GM21619 (cell line): ENCODE data around the gene DLG4.

Source experiments
- ATAC-seq: cut with Tn5 transposase; IDR thresholded peaks from one replicate; pipeline ENCODE4 v1.9.1; 2021; ENCODE audit not compliant: unreplicated experiment

Gene DLG4

DNA sequence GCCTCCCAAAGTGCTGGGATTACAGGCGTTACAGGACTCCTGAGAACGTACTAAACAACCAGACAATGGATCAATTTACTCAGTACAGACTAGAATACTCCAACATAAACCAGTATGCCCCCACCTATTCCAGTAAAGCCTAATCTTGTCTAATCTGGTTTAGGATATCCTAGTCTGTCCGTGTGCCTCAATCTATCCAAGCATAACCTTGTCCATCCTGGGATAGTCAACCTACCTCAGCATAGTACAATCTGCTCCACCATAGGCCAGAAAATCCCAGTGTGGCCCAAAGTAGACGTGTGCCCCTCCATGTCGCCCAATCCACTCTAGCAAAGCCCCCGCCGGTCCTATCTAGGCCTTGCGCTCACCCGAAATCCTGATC is 14.1 kb upstream of the DLG4 start:
- no peak for ATAC-seq

GRCh38 chr17:7232114-7232513 is 12.5 kb upstream of the DLG4 start:
- no peak for ATAC-seq

DNA sequence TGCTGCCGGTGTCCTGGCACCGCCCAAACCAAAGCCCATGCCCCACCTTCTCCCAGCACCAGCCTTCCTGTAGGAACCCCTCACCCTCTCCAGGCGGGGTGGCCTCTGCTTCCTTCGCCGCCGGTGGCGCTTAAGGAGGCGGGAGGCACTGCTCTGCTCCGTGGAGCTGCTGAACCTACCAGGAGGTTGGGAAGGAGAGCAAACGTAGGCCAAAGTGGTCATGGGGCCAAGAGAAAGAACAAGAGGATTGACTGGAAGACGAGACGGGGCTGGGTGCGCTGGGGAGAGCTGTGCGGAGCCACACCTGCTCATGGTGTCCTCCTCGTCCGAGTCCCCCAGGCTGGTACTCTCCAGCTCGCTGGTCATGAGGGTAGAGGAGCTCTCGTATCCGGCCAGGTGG is 9.9 kb upstream of the DLG4 start:
- ATAC-seq, result no peak

GRCh38 chr17:7228920-7229319 is 9.3 kb upstream of the DLG4 start:
- no peak for ATAC-seq

DNA sequence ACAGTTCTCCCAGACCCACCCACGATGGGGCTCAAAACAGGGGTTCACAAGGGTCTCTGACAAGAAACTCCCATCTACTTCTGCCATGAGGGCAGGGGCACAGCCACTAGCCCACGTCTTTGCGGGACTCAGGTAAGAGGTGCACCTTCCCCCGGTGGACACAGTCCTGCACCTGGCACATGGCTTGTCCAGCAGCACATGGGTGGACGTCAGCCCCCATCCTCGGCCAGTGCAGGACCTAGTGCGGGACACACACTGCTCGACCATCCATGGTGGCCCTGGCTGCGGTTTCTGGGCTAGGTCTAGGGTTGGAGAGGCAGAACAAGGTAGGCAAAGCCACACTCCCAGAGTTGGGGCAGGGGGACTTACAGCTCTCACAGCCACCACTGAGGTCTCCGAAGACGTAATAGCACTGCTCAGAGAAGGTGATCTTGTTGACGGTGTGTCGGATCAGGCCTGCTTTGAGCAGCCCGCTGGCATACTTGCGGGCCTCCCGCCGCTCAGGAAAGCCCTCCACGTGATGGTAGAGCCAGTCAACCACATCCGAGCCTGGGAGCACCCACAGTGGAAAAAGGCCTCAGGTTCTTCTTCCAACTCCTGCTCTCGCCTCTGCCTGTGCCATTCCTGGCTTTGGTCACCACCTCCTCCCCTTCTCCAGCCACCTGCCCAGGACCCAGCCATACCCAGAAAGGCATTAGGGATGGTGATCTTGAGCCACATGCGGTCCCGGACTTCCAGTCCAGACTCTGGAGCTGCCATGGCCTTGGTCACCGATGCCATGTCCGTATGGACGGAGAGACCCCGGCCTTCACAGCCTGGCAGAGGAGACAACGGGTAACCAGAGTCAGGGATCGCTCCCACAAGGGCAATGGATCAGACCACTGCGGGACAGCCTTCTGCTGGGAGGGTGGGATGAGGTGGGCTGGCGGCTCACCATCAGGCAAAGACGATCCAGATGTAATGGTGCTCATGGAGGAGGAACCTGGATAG is 7.4 kb upstream of the DLG4 start:
- ATAC-seq, result no peak

GRCh38 chr17:7225711-7226331 is 6.2 kb upstream of the DLG4 start:
- no peak for ATAC-seq

GRCh38 chr17:7224661-7225111 is 5.0 kb upstream of the DLG4 start:
- ATAC-seq, result no peak

DNA sequence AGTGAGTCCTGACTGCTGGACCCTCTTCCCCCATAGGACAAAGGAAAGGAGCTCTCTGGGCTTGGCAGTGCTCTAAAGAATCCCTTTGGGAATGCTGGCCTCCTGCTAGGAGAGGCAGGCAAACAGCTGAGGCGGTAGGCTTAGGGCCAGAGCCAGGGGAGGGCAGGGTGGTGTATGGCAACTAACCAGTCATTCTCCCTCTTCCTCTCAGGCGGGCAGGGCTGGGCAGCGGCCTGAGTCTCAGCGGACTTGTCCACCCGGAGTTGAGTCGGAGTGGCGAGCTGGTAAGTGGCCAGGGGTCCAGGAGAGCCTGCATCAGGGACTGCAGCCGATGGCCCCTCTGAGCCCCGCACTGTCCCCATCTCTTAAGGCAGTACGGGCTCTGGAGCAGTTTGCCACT is 4.5 kb upstream of the DLG4 start:
- no peak for ATAC-seq

GRCh38 chr17:7223375-7223774 is 3.7 kb upstream of the DLG4 start:
- no peak for ATAC-seq

DNA sequence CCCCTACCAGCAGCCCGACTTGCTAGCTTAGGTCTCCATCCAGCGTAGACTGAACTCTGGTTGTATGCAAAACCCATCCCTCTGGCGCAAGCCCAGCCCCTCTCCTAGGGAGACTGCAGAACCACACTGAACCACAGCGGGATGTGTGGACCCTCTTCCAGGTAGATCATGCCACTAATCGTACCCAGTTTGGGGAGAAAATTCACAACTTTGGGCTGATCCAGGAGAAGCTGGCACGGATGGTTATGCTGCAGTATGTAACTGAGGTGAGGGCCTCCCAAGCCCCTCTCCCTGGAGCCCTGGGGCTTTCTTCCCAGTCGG is 3.3 kb upstream of the DLG4 start:
- no peak for ATAC-seq

- no peak for ATAC-seq
These were observed 2.7 kb upstream of the DLG4 start for GRCh38 chr17:7222093-7222971.

DNA sequence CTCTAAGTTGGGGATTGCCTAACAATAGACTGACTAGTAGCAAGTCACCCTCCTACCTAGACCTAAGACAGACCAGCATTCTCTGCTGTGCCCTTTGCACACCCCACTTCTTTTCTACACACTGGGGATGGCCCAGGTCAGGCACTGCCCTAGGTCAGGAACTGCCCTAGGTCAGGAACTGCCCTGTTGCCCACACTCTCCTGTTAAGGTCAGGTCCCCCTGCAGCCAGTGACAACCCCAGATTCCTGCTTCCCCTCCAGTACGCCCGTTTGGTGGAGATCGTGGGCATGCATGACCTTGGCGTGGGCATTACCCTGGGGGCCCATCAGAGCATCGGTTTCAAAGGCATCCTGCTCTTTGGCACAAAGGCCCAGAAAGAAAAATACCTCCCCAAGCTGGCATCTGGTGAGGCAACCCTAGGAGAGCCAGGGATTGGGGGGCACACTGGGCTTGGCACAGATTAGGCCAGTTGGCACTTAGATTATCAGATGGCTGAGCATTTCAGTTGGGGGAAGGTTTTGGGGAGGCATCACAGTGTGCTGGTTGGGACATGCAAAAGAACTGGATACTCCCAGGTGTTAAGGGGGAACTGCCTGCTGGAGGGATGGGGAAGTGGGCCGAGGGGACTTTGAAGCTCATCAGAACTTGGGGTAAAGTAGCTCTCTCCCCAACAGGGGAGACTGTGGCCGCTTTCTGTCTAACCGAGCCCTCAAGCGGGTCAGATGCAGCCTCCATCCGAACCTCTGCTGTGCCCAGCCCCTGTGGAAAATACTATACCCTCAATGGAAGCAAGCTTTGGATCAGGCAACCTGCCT is 1.8 kb upstream of the DLG4 start:
- no peak for ATAC-seq

DNA sequence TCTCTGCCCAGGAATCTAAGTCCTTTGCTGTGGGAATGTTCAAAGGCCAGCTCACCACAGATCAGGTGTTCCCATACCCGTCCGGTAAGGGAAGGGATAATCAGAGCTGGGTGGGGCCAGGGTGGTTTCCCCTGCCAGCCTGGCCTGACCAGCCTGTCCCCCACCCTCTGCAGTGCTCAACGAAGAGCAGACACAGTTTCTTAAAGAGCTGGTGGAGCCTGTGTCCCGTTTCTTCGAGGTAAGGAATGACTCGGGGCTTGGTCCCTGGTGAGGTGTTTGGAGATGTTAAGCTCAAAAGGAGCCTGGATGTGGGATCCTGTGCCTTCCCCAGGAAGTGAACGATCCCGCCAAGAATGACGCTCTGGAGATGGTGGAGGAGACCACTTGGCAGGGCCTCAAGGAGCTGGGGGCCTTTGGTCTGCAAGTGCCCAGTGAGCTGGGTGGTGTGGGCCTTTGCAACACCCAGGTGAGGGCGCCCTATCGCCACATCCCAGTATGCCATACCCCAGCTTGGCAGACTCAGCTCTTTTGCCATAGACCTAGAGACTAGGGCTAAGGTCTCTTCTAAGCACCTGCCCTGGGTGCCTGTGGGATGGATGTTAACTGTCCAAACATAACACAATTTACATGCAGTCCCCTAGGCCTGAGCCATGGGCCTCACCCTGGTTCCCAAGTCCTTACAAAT is 1.1 kb upstream of the DLG4 start:
- ATAC-seq, result no peak

DNA sequence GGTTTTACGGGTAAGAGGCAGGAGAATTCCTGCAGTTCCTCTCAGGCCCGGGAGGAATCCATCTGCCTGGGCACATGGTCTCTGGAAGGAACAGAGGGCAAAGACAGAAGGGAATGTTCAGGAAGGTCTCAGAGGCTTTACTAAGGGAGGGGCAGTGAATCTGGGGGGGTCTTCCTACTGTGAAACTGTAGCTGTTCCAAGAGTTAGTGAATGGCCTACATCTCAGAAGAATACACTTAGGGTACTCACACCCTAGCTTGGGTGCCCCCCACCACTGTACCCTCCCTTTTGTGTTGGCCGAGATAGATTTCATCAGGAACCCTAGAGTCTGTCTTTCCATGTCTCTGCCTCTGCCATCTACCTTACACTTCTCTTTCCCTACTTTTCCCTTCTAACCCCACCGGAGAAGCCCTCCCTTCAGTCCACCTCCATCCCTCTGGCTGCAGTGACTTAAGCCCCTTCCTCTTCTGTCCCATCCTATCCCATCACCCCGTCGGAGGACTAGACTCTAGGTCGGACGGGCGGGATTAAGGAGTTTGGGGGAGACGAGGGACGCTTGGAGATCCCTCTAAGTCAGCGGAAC is 316 bp downstream of the DLG4 start:
- ATAC-seq, result no peak

DNA sequence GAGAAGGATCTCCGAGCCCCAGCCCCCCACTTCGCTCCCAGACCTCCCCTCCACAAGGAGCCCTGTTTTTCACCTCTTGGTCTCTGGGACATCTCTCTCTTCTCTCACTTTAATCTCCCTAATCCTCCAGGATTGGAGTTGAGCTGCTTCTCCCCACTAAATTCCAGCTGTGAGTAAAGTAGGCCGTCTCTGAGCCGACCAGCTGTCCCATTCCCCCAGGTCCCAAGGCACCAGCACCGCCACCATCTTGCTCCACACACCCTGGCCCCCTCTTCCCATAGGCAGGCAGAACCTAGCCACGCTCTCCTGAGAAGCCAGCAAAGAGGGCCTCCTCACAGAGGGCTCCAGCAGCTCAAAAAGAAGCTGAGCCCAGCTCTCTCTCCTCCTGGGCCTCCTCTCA is 878 bp downstream of the DLG4 start:
- no peak for ATAC-seq

GRCh38 chr17:7218166-7218565 is 1.5 kb downstream of the DLG4 start:
- ATAC-seq, result no peak

- ATAC-seq, result no peak
These were observed 2.3 kb downstream of the DLG4 start for GRCh38 chr17:7217113-7217987.

- ATAC-seq, result no peak
These were observed 3.2 kb downstream of the DLG4 start for GRCh38 chr17:7216242-7217112.
